Measurements from ENCODE around the gene SPECC1.

The SPECC1 gene

DNA sequence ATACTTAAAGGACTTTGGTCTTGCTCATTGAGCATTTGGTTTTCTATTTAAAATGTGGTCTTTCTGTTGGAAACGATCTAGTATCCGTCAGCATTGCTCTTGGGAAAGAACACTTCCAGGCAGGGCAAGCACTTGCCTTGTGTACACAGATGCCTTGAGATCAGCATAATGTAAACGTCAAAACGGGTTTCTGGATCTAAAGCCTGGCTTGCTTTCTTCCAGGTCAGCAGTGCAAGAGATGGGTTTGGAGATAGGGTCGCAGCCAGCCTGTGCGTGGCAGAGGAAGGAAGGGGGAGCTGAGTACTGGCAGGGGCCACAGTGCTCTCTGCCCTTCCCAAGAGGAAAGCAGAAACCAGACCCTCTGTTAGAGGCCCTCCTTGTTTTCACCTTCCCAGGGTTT, 282.7 kb downstream of the SPECC1 start:
- ChIA-PET POLR2A (ENCODE audit: low non-redundant PET) (no interaction called here), CTCF (no interaction called here)
- TF ChIP-seq, protein P1, sequence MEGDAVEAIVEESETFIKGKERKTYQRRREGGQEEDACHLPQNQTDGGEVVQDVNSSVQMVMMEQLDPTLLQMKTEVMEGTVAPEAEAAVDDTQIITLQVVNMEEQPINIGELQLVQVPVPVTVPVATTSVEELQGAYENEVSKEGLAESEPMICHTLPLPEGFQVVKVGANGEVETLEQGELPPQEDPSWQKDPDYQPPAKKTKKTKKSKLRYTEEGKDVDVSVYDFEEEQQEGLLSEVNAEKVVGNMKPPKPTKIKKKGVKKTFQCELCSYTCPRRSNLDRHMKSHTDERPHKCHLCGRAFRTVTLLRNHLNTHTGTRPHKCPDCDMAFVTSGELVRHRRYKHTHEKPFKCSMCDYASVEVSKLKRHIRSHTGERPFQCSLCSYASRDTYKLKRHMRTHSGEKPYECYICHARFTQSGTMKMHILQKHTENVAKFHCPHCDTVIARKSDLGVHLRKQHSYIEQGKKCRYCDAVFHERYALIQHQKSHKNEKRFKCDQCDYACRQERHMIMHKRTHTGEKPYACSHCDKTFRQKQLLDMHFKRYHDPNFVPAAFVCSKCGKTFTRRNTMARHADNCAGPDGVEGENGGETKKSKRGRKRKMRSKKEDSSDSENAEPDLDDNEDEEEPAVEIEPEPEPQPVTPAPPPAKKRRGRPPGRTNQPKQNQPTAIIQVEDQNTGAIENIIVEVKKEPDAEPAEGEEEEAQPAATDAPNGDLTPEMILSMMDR (conservative IDR thresholded peaks at IDR 0.05; ENCODE audit: low read depth) = no peak
- no peak for DNase-seq (ENCODE audit: low spot score)
- H3K27ac ChIP-seq = no peak overlapping the region

DNA sequence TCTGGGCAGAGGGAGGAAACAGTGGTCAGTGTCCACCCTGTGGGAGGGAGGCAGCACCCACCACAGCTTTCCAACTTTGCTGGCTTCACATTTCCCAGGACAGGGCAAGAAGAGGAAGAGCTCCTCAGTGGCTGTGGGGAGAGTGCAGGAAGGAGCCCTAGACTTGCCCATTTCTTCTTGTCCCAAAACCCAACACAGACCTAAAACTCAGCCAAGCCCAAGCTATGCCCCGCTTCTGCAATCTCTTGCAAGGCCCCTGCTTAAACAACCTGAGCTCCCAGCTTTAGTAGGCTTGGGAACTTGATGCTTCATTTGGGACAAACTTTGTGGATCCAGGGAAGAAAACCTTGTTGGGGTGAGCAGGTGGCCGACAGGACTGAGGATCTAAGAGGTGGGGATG, 284.3 kb downstream of the SPECC1 start:
- ChIA-PET CTCF (no interaction called here), POLR2A (ENCODE audit: low non-redundant PET) (no interaction called here)
- TF ChIP-seq, protein P1 (conservative IDR thresholded peaks at IDR 0.05; ENCODE audit: low read depth) = no peak
- no peak overlapping the region for H3K27ac ChIP-seq
- no peak for DNase-seq (ENCODE audit: low spot score)

- DNase-seq (ENCODE audit: low spot score) = no peak
- ChIA-PET POLR2A (ENCODE audit: low non-redundant PET) (no interaction called here), CTCF (no interaction called here)
- TF ChIP-seq, protein P1 (conservative IDR thresholded peaks at IDR 0.05; ENCODE audit: low read depth) = no peak
- H3K27ac ChIP-seq = no peak overlapping the region
Observed at GRCh38 chr17:20294120-20294519, 285.0 kb downstream of the SPECC1 start.

GRCh38 chr17:20299013-20299412, 289.9 kb downstream of the SPECC1 start:
- DNase-seq (ENCODE audit: low spot score) = no peak
- ChIA-PET POLR2A (ENCODE audit: low non-redundant PET) (no interaction called here), CTCF (no interaction called here)
- H3K27ac ChIP-seq = no peak overlapping the region
- TF ChIP-seq, protein P1 (conservative IDR thresholded peaks at IDR 0.05; ENCODE audit: low read depth) = no peak

DNA sequence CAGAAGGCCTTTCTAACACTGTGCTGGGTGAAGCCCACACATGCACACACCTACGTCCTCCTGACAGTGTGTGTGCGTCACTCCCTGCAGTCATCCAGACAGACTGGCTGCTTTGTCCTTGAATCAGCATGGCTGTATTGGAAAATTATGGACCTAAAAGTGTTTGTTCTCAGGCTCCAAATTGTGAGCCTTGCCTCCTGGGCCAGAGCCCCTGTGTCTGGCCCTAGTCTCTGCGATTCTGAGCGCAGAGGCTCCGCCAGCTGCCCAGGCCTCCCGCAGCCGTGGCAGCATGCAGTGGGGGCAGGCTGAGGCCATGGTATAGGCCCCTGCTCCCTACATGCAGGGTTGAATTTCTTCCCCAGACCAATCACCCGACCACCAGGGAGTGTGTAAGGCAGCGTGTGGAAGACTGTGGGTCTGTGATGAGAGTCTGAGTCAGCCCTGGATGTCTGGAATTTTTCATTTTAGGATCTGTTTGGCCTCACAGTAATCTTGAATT, 291.3 kb downstream of the SPECC1 start:
- ChIA-PET POLR2A (ENCODE audit: low non-redundant PET) (no interaction called here), CTCF (interaction anchor here (0.6 kb wide), 1 partner anchor 60 kb away, joined by 3 read pairs; no protein-coding TSS in a partner anchor)
- H3K27ac ChIP-seq = no peak overlapping the region
- no peak for DNase-seq (ENCODE audit: low spot score)
- TF ChIP-seq, protein P1 (conservative IDR thresholded peaks at IDR 0.05; ENCODE audit: low read depth) = no peak

- TF ChIP-seq, protein P1 (conservative IDR thresholded peaks at IDR 0.05; ENCODE audit: low read depth) = no peak
Observed at GRCh38 chr17:20302246-20302917, 293.2 kb downstream of the SPECC1 start.

More at GRCh38 chr17:20302246-20302917, 293.2 kb downstream of the SPECC1 start:
- no peak for DNase-seq (ENCODE audit: low spot score)
- no peak overlapping the region for H3K27ac ChIP-seq
- POLR2A ChIA-PET (ENCODE audit: low non-redundant PET) = no interaction called here
- CTCF ChIA-PET = no interaction called here

Data from RWPE1 (cell line).